WTC11 (cell line): ENCODE measurements around the gene ITGA6. TPM values are rescaled to one million over a fixed set of nuclear protein-coding genes. Genes with fewer than 3 reads are reported as not detected.

ENCODE experiments used
- ATAC-seq: fragments of 200-7000 bp; cut with Tn5 transposase; 2 replicates; pipeline ENCODE4 v1.10.0; 2021; ENCODE audit warnings: mild to moderate bottlenecking, moderate library complexity
- CTCF ChIA-PET: fragments of 300-600 bp; sonication (Branson Sonifier 250); formaldehyde crosslinking; loops from one replicate; lab custom pipeline; 2021; ENCODE audit warnings: antibody characterized with exemption; lab: Charles Lee
- POLR2A ChIA-PET: fragments of 350-600 bp; sonication (Branson Sonifier 250); formaldehyde crosslinking; loops from one replicate; lab custom pipeline; 2021; ENCODE audit warnings: antibody characterized with exemption; lab: Charles Lee
- DNase-seq: peaks from one replicate; pipeline ENCODE4 v3.0.0; 2021; ENCODE audit warnings: low spot score
- H3K27ac Mint-ChIP-seq: 2 replicates; pipeline ENCODE4 v1.8.0; 2021; ENCODE audit warnings: mixed read lengths
- H3K27me3 Mint-ChIP-seq: 2 replicates; pipeline ENCODE4 v1.8.0; 2021; ENCODE audit warnings: low read depth, mild to moderate bottlenecking, moderate library complexity, mixed read lengths
- H3K36me3 Mint-ChIP-seq: 2 replicates; pipeline ENCODE4 v1.8.0; 2021; ENCODE audit warnings: mixed read lengths
- H3K4me1 Mint-ChIP-seq: 2 replicates; pipeline ENCODE4 v1.8.0; 2022; ENCODE audit warnings: mixed read lengths
- H3K4me3 Mint-ChIP-seq: 2 replicates; pipeline ENCODE4 v1.8.0; 2021; ENCODE audit warnings: mild to moderate bottlenecking, moderate library complexity, mixed read lengths
- H3K9me3 Mint-ChIP-seq: 2 replicates; pipeline ENCODE4 v1.8.0; 2021; ENCODE audit warnings: mixed read lengths
- CREB1 ChIP-seq: sonication (generic); formaldehyde crosslinking; IDR thresholded peaks from 2 replicates; pipeline ENCODE4 v1.8.0; 2023; ENCODE audit warnings: mild to moderate bottlenecking, missing genetic modification reagents
- EMX1 ChIP-seq: fragments of 250-450 bp; sonication (Bioruptor Pico); IDR thresholded peaks from 2 replicates; pipeline ENCODE4 v1.8.0; 2021; ENCODE audit warnings: mild to moderate bottlenecking
- ERG ChIP-seq: fragments of 250-450 bp; sonication (Bioruptor Pico); IDR thresholded peaks from 2 replicates; pipeline ENCODE4 v1.8.0; 2021; ENCODE audit warnings: mild to moderate bottlenecking
- ESRRA ChIP-seq: sonication (generic); formaldehyde crosslinking; IDR thresholded peaks from 2 replicates; pipeline ENCODE4 v1.8.1; 2022; ENCODE audit warnings: mild to moderate bottlenecking, missing genetic modification reagents, borderline replicate concordance
- FOXJ3 ChIP-seq: sonication (generic); formaldehyde crosslinking; IDR thresholded peaks from 2 replicates; pipeline ENCODE4 v1.9.0; 2021; ENCODE audit warnings: missing genetic modification reagents, mild to moderate bottlenecking, borderline replicate concordance
- HMGA2 ChIP-seq: fragments of 250-450 bp; sonication (Bioruptor Pico); IDR thresholded peaks from 2 replicates; pipeline ENCODE4 v1.4.0; 2021; ENCODE audit warnings: mild to moderate bottlenecking, moderate library complexity
- JUN ChIP-seq: sonication (generic); formaldehyde crosslinking; IDR thresholded peaks from 2 replicates; pipeline ENCODE4 v1.8.0; 2023; ENCODE audit warnings: mild to moderate bottlenecking, missing genetic modification reagents
- NFATC4 ChIP-seq: fragments of 250-450 bp; sonication (Bioruptor Pico); IDR thresholded peaks from 2 replicates; pipeline ENCODE4 v1.9.0; 2021; ENCODE audit warnings: mild to moderate bottlenecking
- NFYB ChIP-seq: sonication (generic); formaldehyde crosslinking; conservative IDR thresholded peaks from 2 replicates; pipeline ENCODE4 v1.8.0; 2022; ENCODE audit warnings: low read depth, missing genetic modification reagents
- PRRX2 ChIP-seq: fragments of 250-450 bp; sonication (Bioruptor Pico); IDR thresholded peaks from 2 replicates; pipeline ENCODE4 v1.8.0; 2021; ENCODE audit warnings: mild to moderate bottlenecking
- SMAD4 ChIP-seq: sonication (generic); formaldehyde crosslinking; IDR thresholded peaks from 2 replicates; pipeline ENCODE4 v1.8.0; 2022; ENCODE audit warnings: mild to moderate bottlenecking, missing genetic modification reagents
- TEAD1 ChIP-seq: sonication (generic); formaldehyde crosslinking; IDR thresholded peaks from 2 replicates; pipeline ENCODE4 v1.8.0; 2022; ENCODE audit warnings: mild to moderate bottlenecking, missing genetic modification reagents
- TP53 ChIP-seq: sonication (generic); formaldehyde crosslinking; IDR thresholded peaks from 2 replicates; pipeline ENCODE4 v1.8.1; 2023; ENCODE audit warnings: mild to moderate bottlenecking, missing genetic modification reagents
- USF2 ChIP-seq: sonication (generic); formaldehyde crosslinking; IDR thresholded peaks from 2 replicates; pipeline ENCODE4 v1.8.1; 2023; ENCODE audit warnings: mild to moderate bottlenecking, missing genetic modification reagents, moderate library complexity
- ZNF263 ChIP-seq: sonication (generic); formaldehyde crosslinking; IDR thresholded peaks from 2 replicates; pipeline ENCODE4 v1.8.1; 2022; ENCODE audit warnings: low read depth, mild to moderate bottlenecking, moderate library complexity, missing genetic modification reagents
- ZNF317 ChIP-seq: sonication (generic); formaldehyde crosslinking; IDR thresholded peaks from 2 replicates; pipeline ENCODE4 v1.8.1; 2023; ENCODE audit warnings: low read depth, mild to moderate bottlenecking, moderate library complexity, missing genetic modification reagents, borderline replicate concordance
- ZNF423 ChIP-seq: fragments of 250-450 bp; sonication (Bioruptor Pico); IDR thresholded peaks from 2 replicates; pipeline ENCODE4 v2.1.2; 2022; ENCODE audit warnings: mild to moderate bottlenecking, moderate library complexity
- ZNF512 ChIP-seq: sonication (generic); formaldehyde crosslinking; IDR thresholded peaks from 2 replicates; pipeline ENCODE4 v1.8.1; 2022; ENCODE audit warnings: missing genetic modification reagents, borderline replicate concordance
- ZNF671 ChIP-seq: fragments of 250-450 bp; sonication (Bioruptor Pico); IDR thresholded peaks from 2 replicates; pipeline ENCODE4 v1.8.0; 2021; ENCODE audit warnings: mild to moderate bottlenecking
- total RNA-seq: library from RNA; stranded (reverse); gene quantifications from 3 replicates; pipeline ENCODE4 v1.2.3, GENCODE V29; 2021
- TF ChIP-seq, protein P1 (sequence below): sonication (generic); formaldehyde crosslinking; IDR thresholded peaks from 2 replicates; pipeline ENCODE4 v1.8.1; 2022; ENCODE audit warnings: low read depth, mild to moderate bottlenecking, moderate library complexity, missing genetic modification reagents, borderline replicate concordance
- TF ChIP-seq, protein P2 (sequence below): fragments of 250-450 bp; sonication (Bioruptor Pico); conservative IDR thresholded peaks from 2 replicates; pipeline ENCODE4 v1.9.0; 2021; ENCODE audit warnings: mild to moderate bottlenecking
- TF ChIP-seq, protein P3 (sequence below): sonication (generic); formaldehyde crosslinking; IDR thresholded peaks from 2 replicates; pipeline ENCODE4 v1.8.1; 2023; ENCODE audit warnings: mild to moderate bottlenecking, missing genetic modification reagents
- TF ChIP-seq, protein P4 (sequence below): fragments of 250-450 bp; sonication (Bioruptor Pico); IDR thresholded peaks from 2 replicates; pipeline ENCODE4 v1.9.0; 2021; ENCODE audit warnings: mild to moderate bottlenecking

Gene ITGA6
- total RNA-seq, 1 experiment from 2014 or later: 83.6 TPM

- POLR2A ChIA-PET: no interaction called here
- Mint-ChIP-seq H3K27me3 (no peaks in the 10 kb centered on the region), H3K4me1 (no peaks in the 10 kb centered on the region), H3K4me3 (no peak overlapping the region), H3K9me3 (peaks cover 25% of the 10 kb centered on the region), H3K36me3 (peaks cover 58% of the 10 kb centered on the region), H3K27ac (no peak overlapping the region)
- DNase-seq: no peak
- TF ChIP-seq JUN (CRISPR knock-in tag) (no peak), ESRRA (CRISPR knock-in tag) (no peak), PRRX2 (no peak), FOXJ3 (CRISPR knock-in tag) (no peak), ZNF317 (CRISPR knock-in tag) (no peak), ERG (CRISPR knock-in tag) (no peak), TEAD1 (CRISPR knock-in tag) (no peak), NFATC4 (no peak), SMAD4 (no peak), ZNF512 (CRISPR knock-in tag) (no peak), ZNF263 (CRISPR knock-in tag) (no peak), EMX1 (CRISPR knock-in tag) (no peak), USF2 (no peak), CREB1 (CRISPR knock-in tag) (no peak), TP53 (CRISPR knock-in tag) (no peak), ZNF423 (no peak)
- TF ChIP-seq, protein P1, sequence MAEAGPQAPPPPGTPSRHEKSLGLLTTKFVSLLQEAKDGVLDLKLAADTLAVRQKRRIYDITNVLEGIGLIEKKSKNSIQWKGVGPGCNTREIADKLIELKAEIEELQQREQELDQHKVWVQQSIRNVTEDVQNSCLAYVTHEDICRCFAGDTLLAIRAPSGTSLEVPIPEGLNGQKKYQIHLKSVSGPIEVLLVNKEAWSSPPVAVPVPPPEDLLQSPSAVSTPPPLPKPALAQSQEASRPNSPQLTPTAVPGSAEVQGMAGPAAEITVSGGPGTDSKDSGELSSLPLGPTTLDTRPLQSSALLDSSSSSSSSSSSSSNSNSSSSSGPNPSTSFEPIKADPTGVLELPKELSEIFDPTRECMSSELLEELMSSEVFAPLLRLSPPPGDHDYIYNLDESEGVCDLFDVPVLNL (CRISPR knock-in tag): no peak
- TF ChIP-seq, protein P2, sequence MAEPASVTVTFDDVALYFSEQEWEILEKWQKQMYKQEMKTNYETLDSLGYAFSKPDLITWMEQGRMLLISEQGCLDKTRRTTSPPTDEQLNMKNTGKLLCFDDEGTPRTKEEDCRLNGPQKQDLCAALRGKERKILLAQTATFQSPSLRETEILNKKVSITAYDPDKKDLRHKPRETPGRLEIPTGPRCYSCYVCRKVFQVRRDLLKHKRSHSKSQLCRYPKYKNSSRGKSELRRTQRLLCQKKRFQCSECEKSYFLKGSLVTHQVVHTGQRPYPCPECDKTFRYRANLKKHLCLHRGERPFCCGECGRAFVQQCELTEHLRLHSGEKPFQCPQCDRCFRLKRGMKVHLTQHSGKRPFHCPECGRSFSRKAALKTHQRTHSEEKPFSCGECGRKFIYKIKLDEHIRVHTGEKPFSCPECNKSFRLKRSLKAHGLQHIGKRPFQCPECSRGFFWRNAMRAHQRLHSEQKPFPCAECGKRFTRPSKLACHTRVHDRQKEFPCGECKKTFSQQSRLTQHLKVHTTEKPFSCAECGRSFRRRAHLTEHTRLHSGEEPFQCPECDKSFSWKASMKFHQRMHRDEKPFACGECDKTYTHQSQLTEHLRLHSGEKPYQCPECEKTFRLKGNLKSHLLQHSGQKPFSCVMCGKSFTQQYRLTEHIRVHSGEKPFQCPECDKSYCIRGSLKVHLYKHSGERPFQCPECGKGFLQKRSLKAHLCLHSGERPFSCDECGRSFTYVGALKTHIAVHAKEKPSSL (CRISPR knock-in tag): no peak
- TF ChIP-seq, protein P3, sequence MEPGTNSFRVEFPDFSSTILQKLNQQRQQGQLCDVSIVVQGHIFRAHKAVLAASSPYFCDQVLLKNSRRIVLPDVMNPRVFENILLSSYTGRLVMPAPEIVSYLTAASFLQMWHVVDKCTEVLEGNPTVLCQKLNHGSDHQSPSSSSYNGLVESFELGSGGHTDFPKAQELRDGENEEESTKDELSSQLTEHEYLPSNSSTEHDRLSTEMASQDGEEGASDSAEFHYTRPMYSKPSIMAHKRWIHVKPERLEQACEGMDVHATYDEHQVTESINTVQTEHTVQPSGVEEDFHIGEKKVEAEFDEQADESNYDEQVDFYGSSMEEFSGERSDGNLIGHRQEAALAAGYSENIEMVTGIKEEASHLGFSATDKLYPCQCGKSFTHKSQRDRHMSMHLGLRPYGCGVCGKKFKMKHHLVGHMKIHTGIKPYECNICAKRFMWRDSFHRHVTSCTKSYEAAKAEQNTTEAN (CRISPR knock-in tag): no peak
- CTCF ChIA-PET: no interaction called here
- no peak for ATAC-seq
Measured at GRCh38 chr2:172507199-172507598, 79.8 kb downstream of the ITGA6 start.

GRCh38 chr2:172510088-172510487, 82.7 kb downstream of the ITGA6 start:
- Mint-ChIP-seq H3K27me3 (no peaks in the 10 kb centered on the region), H3K4me3 (no peak overlapping the region), H3K9me3 (peaks cover 51% of the 10 kb centered on the region), H3K4me1 (peaks cover 9% of the 10 kb centered on the region; the same call in 1 of the 2 replicates), H3K36me3 (peaks cover 73% of the 10 kb centered on the region), H3K27ac (no peak overlapping the region)
- ATAC-seq (no peak), DNase-seq (no peak)
- CTCF ChIA-PET: no interaction called here
- POLR2A ChIA-PET: no interaction called here
- TF ChIP-seq, protein P3 (CRISPR knock-in tag): no peak
- TF ChIP-seq, protein P2 (CRISPR knock-in tag): no peak
- TF ChIP-seq NFYB (CRISPR knock-in tag) (no peak), HMGA2 (CRISPR knock-in tag) (no peak), ZNF671 (CRISPR knock-in tag) (no peak)
- TF ChIP-seq, protein P4, sequence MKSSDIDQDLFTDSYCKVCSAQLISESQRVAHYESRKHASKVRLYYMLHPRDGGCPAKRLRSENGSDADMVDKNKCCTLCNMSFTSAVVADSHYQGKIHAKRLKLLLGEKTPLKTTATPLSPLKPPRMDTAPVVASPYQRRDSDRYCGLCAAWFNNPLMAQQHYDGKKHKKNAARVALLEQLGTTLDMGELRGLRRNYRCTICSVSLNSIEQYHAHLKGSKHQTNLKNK (CRISPR knock-in tag): no peak
